Endothelial cell of umbilical vein (primary cell): ENCODE data around the gene MAL. TPM values are rescaled to one million over a fixed set of nuclear protein-coding genes. Genes with fewer than 3 reads are reported as not detected.

Experiments used
- BruUV-seq: library from RNA; stranded (reverse); fragments of 400-500 nt; replicated peaks from 2 replicates; lab custom pipeline; 2021; lab: Mats Ljungman, UMichigan
- CTCF ChIA-PET: fragments of 300-600, 350-600 bp; sonication (Branson Sonifier 250); formaldehyde crosslinking; loops from one replicate; lab custom pipeline; 2021; ENCODE audit warnings: antibody characterized with exemption, inconsistent platforms; lab: Charles Lee
- POLR2A ChIA-PET: fragments of 300-600, 350-600 bp; sonication (Branson Sonifier 250); formaldehyde crosslinking; loops from one replicate; lab custom pipeline; 2021; ENCODE audit warnings: antibody characterized with exemption, inconsistent platforms; lab: Charles Lee
- DNase-seq: peaks from one replicate; pipeline ENCODE4 v3.0.0-alpha.2; 2011; ENCODE audit warnings: low read depth, low spot score
- FAIRE-seq: peaks from 2 replicates; lab custom pipeline; 2011; peaks lifted over from hg19 to GRCh38; lab: Jason Lieb, UNC
- H2AFZ ChIP-seq: 2 replicates; pipeline ENCODE4 v1.6.0; 2012; ENCODE audit warnings: low read depth, low read length, control low read depth, inconsistent platforms
- H3K27ac ChIP-seq: 2 replicates; pipeline ENCODE4 v1.5.1; 2011; ENCODE audit warnings: low read depth, mild to moderate bottlenecking, control low read depth, low read length, moderate library complexity; ENCODE audit not compliant: insufficient read depth
- H3K27me3 ChIP-seq, 2 experiments: 2 replicates each; pipeline versions ENCODE4 v1.6.0 to v1.6.1; 2011; ENCODE audit warnings: low read length in 2 of 2, mixed read lengths in 1 of 2; ENCODE audit not compliant: control insufficient read depth in 2 of 2, insufficient read depth in 2 of 2
- H3K36me3 ChIP-seq, 2 experiments: 2 replicates in 1 of 2; 3 replicates in 1 of 2; pipeline ENCODE4 v1.5.1; 2011; ENCODE audit warnings: low read length in 2 of 2, mild to moderate bottlenecking in 1 of 2, moderate library complexity in 1 of 2; ENCODE audit not compliant: control insufficient read depth in 2 of 2, insufficient read depth in 2 of 2; ENCODE audit errors: extremely low read depth in 1 of 2
- H3K4me1 ChIP-seq: 3 replicates; pipeline ENCODE4 v1.5.1; 2011; ENCODE audit warnings: mild to moderate bottlenecking, low read length; ENCODE audit not compliant: control insufficient read depth, insufficient read depth; ENCODE audit errors: extremely low read depth
- H3K4me2 ChIP-seq: 2 replicates; pipeline ENCODE4 v1.6.1; 2011; ENCODE audit warnings: low read length, control low read depth, mixed read lengths; ENCODE audit not compliant: insufficient read depth
- H3K4me3 ChIP-seq, 3 experiments: fragments of 200-600 bp in 1 of 3; sonication (generic), shearing (Covaris generic) in 1 of 3; replicated peaks in 1 of 3; 2 replicates each; pipeline ENCODE4 v1.5.1; 2011 to 2016; ENCODE audit warnings: control low read depth in 3 of 3, low read length in 3 of 3, mild to moderate bottlenecking in 2 of 3, inconsistent platforms in 1 of 3, low read depth in 1 of 3, moderate library complexity in 1 of 3; ENCODE audit not compliant: insufficient read depth in 1 of 3
- H3K79me2 ChIP-seq: 2 replicates; pipeline ENCODE4 v1.6.0; 2012; ENCODE audit warnings: low read length, inconsistent platforms; ENCODE audit not compliant: control insufficient read depth, insufficient read depth
- H3K9ac ChIP-seq: replicated peaks from 2 replicates; pipeline ENCODE3; 2011; ENCODE audit warnings: low read length, control low read depth; ENCODE audit not compliant: insufficient read depth; ENCODE audit errors: extremely low read depth
- H3K9me1 ChIP-seq: replicated peaks from 3 replicates; pipeline ENCODE4 v1.6.0; 2011; ENCODE audit warnings: mild to moderate bottlenecking, low read length; ENCODE audit not compliant: control insufficient read depth, insufficient read depth; ENCODE audit errors: extremely low read depth
- H3K9me3 ChIP-seq: replicated peaks from 2 replicates; pipeline ENCODE4 v1.5.1; 2012; ENCODE audit warnings: low read length, inconsistent platforms; ENCODE audit not compliant: control insufficient read depth, insufficient read depth
- H4K20me1 ChIP-seq: replicated peaks from 2 replicates; pipeline ENCODE3; 2011; ENCODE audit warnings: mild to moderate bottlenecking, low read length; ENCODE audit not compliant: control insufficient read depth, insufficient read depth; ENCODE audit errors: extremely low read depth
- CTCF ChIP-seq, 2 donors: IDR thresholded peaks; 1 replicate in 1 of 2; 2 replicates in 1 of 2; pipeline ENCODE4 v1.5.1; 2011; ENCODE audit warnings: low read length in 2 of 2, mild to moderate bottlenecking in 2 of 2, moderate library complexity in 2 of 2, control low read depth in 1 of 2, inconsistent platforms in 1 of 2, low read depth in 1 of 2; ENCODE audit not compliant: insufficient read depth in 1 of 2; ENCODE audit errors: extremely low read depth in 1 of 2
- EZH2 ChIP-seq: IDR thresholded peaks from 2 replicates; pipeline ENCODE4 v1.6.1; 2012; ENCODE audit warnings: borderline replicate concordance, low read depth, mild to moderate bottlenecking, moderate library complexity, low read length, inconsistent platforms; ENCODE audit not compliant: severe bottlenecking
- FOS ChIP-seq: IDR thresholded peaks from 2 replicates; pipeline ENCODE4 v1.6.1; 2011; ENCODE audit warnings: mild to moderate bottlenecking, low read length, moderate library complexity, borderline replicate concordance; ENCODE audit not compliant: insufficient read depth
- GATA2 ChIP-seq: IDR thresholded peaks from 2 replicates; pipeline ENCODE4 v1.7.0; 2011; ENCODE audit warnings: low read depth, mild to moderate bottlenecking, moderate library complexity, mixed read lengths, low read length; ENCODE audit not compliant: insufficient read length, insufficient read depth
- JUN ChIP-seq: IDR thresholded peaks from 2 replicates; pipeline ENCODE4 v1.6.1; 2011; ENCODE audit warnings: borderline replicate concordance, low read depth; ENCODE audit not compliant: insufficient read length, insufficient read depth
- MAX ChIP-seq: IDR thresholded peaks from 2 replicates; pipeline ENCODE4 v1.6.1; 2011; ENCODE audit not compliant: insufficient read depth, insufficient read length
- MYC ChIP-seq: IDR thresholded peaks from one replicate; pipeline ENCODE4 v1.6.1; 2011; ENCODE audit warnings: mild to moderate bottlenecking, low read depth, low read length
- POLR2A ChIP-seq: IDR thresholded peaks from 2 replicates; pipeline ENCODE4 v1.6.1; 2012; ENCODE audit warnings: low read depth, mild to moderate bottlenecking, control low read depth, low read length
- POLR2AphosphoS5 ChIP-seq: IDR thresholded peaks from 2 replicates; pipeline ENCODE4 v1.6.1; 2012; ENCODE audit warnings: low read depth, mild to moderate bottlenecking, control low read depth, low read length, moderate library complexity; ENCODE audit not compliant: insufficient read depth
- dilution Hi-C: fragments of 300-500 bp; cut with MboI; formaldehyde crosslinking; loops from one replicate; pipeline ENCODE4 v1.15.0; 2019; ENCODE audit warnings: low sequenced_read_pairs; ENCODE audit not compliant: extremely low pct_ligation_motif_present
- intact Hi-C: fragments of 100-400 bp; cut with micrococcal nuclease; formaldehyde crosslinking; loops from one replicate; pipeline ENCODE4 v1.10.0; 2022
- polyA plus RNA-seq, 4 experiments: library from polyadenylated mRNA; depleted of rRNA in 3 of 4; stranded (reverse) in 3 of 4; unstranded in 1 of 4; fragments of >200 nt; gene quantifications; 2 replicates each; pipeline versions ENCODE4 v1.2.1 to v1.2.3, GENCODE V29; 2011 to 2012; ENCODE audit warnings: missing spikeins in 1 of 4
- total RNA-seq: library from RNA; stranded (reverse); gene quantifications from 2 replicates; pipeline ENCODE4 v1.2.3, GENCODE V29; 2021

The MAL gene
- total and polyA plus RNA-seq, 2 donors (not counting 3 experiments of a cell fraction or from before 2014, with no cell fraction given) = not detected

- dilution Hi-C loops (no loop called here), intact Hi-C loops (no loop called here)
- ChIA-PET POLR2A (no interaction called here), CTCF (interaction anchor here (0.7 kb wide), 1 partner anchor 94 kb away, joined by 3 read pairs; no protein-coding TSS in a partner anchor)
- no peak overlapping the region for H3K4me3 ChIP-seq
- H3K36me3 ChIP-seq = no peaks in the 10 kb centered on the region
- FAIRE-seq (no peak), DNase-seq (no peak)
- no peaks in the 10 kb centered on the region for H4K20me1 ChIP-seq
- H3K9ac ChIP-seq = no peak overlapping the region
- no peak overlapping the region for H3K4me2 ChIP-seq
- H2AFZ ChIP-seq = no peak overlapping the region
- TF ChIP-seq FOS (no peak), POLR2AphosphoS5 (no peak), MAX (no peak), POLR2A (no peak), CTCF (IDR thresholded peaks at IDR 0.05; ENCODE audit: extremely low read depth in 1 of 2, insufficient read depth in 1 of 2, low read depth in 1 of 2, low read length in 2 of 2) (no peak), GATA2 (no peak), MYC (no peak), JUN (no peak), EZH2 (no peak)
- H3K9me1 ChIP-seq = no peaks in the 10 kb centered on the region
- H3K27ac ChIP-seq = no peak overlapping the region
- no peaks in the 10 kb centered on the region for H3K4me1 ChIP-seq
- no peaks in the 10 kb centered on the region for H3K27me3 ChIP-seq
- no peaks in the 10 kb centered on the region for H3K79me2 ChIP-seq
- no TSS peak for BruUV-seq
- no peaks in the 10 kb centered on the region for H3K9me3 ChIP-seq
Observed at GRCh38 chr2:94982675-94983074, 42.8 kb upstream of the MAL start.
